Fibroblast of pulmonary artery (primary cell): Measurements from ENCODE around the gene SYT7.

Experiments
- DNase-seq: peaks from one replicate; pipeline ENCODE4 v3.0.0-alpha.2; 2010; ENCODE audit warnings: low read depth
- H3K4me3 ChIP-seq: replicated peaks from 2 replicates; pipeline ENCODE4 v1.5.1; 2011; ENCODE audit warnings: low read depth, mild to moderate bottlenecking, control low read depth, low read length, moderate library complexity
- CTCF ChIP-seq: IDR thresholded peaks from 2 replicates; pipeline ENCODE4 v1.5.1; 2011; ENCODE audit warnings: mild to moderate bottlenecking, control low read depth, low read length, inconsistent platforms; ENCODE audit errors: missing control alignments

SYT7 gene

GRCh38 chr11:61488651-61489291, 92.1 kb downstream of the SYT7 start:
- peak; percentile 34 for DNase-seq
- no peak for TF ChIP-seq CTCF
- H3K4me3 ChIP-seq = peak overlapping the region; percentile 10

DNA sequence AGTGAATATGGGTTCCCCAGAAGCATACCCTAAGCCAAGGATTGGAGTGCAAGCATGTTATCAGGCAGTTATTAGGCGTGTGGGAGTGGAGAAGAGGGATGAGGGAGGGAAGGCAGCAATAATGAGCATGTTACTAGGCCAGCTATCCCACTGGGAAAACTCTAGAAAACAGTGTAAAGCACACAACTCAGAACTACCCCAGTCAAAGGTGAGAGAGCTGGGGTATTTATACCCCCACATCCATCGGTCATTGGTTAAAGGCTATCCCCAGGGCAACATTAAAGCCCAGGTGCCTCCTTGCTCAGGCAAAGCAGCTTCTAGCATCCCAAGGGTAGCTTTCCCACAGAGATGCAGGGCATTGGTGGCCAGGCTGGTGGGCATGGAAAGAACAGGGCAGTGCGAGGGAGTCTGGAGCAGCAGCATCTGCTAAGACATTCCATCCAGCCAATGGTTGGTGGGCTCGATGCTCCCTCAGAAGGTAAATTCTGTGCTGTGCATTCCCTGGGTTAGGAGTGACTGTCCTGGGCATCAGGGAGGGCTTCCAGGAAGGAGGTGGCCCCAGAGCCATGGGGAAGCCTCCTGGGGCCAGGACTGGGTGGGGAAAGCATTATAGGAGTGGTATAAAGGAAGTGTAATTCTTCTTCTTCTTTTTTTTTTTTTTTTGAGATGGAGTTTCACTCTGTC, 93.4 kb downstream of the SYT7 start:
- no peak for TF ChIP-seq CTCF
- DNase-seq = no peak
- no peak overlapping the region for H3K4me3 ChIP-seq

- DNase-seq = no peak
- no peak for TF ChIP-seq CTCF
Observed at GRCh38 chr11:61486779-61487178, 94.1 kb downstream of the SYT7 start.

GRCh38 chr11:61486011-61486620, 94.8 kb downstream of the SYT7 start:
- no peak for DNase-seq
- no peak for TF ChIP-seq CTCF
- no peak overlapping the region for H3K4me3 ChIP-seq

More at GRCh38 chr11:61486779-61487178, 94.1 kb downstream of the SYT7 start:
- H3K4me3 ChIP-seq = no peak overlapping the region

DNA sequence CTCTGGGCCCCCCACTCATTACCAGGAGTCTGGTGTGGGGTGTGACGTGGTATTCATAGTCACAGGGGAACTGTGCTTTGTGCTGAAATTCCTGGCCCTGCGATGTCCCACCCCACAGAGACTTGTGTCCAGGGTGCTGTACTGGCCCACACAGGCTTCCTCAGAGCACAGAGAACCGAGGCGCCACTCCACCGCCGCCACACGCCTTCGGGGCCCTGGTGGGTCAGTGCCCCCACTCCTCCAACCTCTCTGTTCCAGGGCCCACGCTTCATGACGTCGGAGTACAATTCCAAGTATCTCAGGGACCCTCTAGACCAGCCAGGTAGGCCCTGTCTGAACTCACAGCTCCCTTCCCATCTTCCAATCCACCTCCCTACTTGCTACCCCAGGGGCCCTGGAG, 95.8 kb downstream of the SYT7 start:
- TF ChIP-seq CTCF = no peak
- no peak overlapping the region for H3K4me3 ChIP-seq
- DNase-seq = no peak

- no peak overlapping the region for H3K4me3 ChIP-seq
- TF ChIP-seq CTCF = no peak
- no peak for DNase-seq
Observed at GRCh38 chr11:61484541-61484940, 96.3 kb downstream of the SYT7 start.
